ENCODE measurements around the gene MRPL38. TPM values are rescaled to one million over a fixed set of nuclear protein-coding genes. Genes with fewer than 3 reads are reported as not detected.

The MRPL38 gene
- total RNA-seq, 1 donor: 36.6 TPM

DNA sequence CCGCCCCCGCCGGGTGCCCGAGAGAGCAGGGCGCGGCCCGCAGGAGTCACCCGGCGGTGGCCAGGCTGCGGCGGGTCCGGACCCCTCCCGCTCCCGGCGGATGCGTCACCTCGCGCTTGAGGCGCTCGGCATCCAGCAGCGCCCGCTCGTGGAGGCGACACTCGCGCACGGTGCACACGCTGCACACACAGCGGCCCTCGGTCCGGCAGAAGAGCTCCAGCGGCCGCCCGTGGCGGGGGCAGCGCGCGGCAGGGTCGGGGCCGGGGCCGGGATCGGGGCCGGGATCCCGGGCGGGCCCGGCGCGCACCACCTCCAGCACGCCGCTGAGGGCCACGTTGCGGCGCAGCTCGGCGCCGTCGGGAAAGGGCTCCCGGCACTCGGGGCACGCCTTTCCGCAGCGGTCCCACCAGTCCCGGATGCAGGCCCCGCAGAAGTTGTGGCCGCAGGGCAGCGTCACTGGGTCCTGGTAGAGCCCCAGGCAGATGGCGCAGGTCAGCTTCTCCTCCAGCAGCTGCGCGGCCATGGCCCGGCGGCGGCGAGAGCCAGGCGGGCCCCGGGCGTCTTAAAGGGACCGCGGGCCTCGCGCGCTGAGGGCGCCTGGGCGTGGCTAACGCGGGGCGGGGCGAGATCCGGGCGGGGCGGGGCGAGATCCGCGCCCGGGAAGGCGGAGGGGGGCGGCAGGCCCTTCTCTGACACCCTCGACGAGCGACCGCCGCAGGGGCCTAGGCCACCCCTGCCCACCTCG lies 8.1 kb downstream of the MRPL38 start, which contains the start of gene TRIM65:
TRIM65 (minus strand) TSS at position 537 of the 745 bp plus-strand sequence; CDS start at position 523, 14 bp downstream.
- Histone ChIP-seq H3K27ac (ENCODE audit: low read depth, low read length) (no peak within 1 kb of the TSS), H3K4me1 (ENCODE audit: insufficient read depth, low read length) (peaks cover 6% of the 10 kb centered on the region), H3K9me3 (ENCODE audit: low read depth, low read length) (no peaks in the 10 kb centered on the region), H3K36me3 (ENCODE audit: insufficient read depth, low read length) (peaks cover 37% of the 10 kb centered on the region), H3K79me2 (ENCODE audit: insufficient read depth, low read length) (peaks cover 19% of the 10 kb centered on the region), H2AFZ (ENCODE audit: low read length) (peak within 1 kb of the TSS; percentile 78), H3K4me2 (ENCODE audit: insufficient read depth, low read length) (peak within 1 kb of the TSS; percentile 83), H3K27me3 (ENCODE audit: insufficient read depth, low read length) (no peaks in the 10 kb centered on the region), H4K20me1 (ENCODE audit: insufficient read depth, low read length) (peaks cover 7% of the 10 kb centered on the region), H3K4me3 (ENCODE audit: insufficient read depth, low read length) (peak within 1 kb of the TSS; percentile 82)
- peak; percentile 99 for DNase-seq (ENCODE audit: insufficient read length, low spot score, missing footprints)
- peak; percentile 24 for TF ChIP-seq CTCF (IDR thresholded peaks at IDR 0.05; ENCODE audit: extremely low read depth, low read depth, low read length)

DNA sequence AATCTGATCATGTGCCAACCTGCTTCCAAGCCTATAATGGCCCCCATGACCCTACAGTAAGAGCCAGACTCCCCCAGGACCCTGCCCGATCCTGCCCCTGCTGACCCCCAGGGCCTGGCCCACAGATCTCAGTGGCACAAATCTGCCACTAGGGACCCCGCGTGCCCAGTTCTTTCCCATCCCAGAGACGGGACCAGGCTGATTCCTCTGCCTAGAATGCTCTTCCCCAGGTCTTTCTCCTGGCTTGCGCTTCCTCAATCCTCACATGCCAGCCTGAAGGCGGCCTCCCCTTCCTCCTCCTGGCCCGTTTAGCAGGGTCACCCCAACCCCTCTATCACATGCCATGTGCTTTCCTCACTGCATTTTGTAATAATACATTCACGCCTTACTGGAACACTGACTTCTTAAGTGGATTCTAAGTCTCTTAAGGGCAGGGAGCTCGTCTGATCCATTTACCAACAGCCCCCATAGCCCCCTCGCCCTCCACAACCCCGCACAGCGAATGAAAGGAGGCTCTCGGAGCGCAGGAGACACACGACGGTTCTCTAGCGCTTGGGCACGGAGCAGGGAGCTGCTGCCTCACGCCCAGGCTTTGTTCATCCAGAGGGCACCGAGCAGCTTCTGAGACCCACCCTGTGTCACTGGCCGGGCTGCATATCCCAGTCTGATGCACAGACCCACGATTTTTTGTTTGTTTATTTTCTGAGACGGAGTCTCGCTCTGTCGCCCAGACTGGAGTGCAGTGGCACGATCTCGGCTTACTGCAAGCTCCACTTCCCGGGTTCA lies 9.1 kb downstream of the MRPL38 start:
- Histone ChIP-seq H2AFZ (ENCODE audit: low read length) (peak overlapping the region; percentile 52), H3K4me2 (ENCODE audit: insufficient read depth, low read length) (peak overlapping the region; percentile 83), H3K79me2 (ENCODE audit: insufficient read depth, low read length) (peaks cover 19% of the 10 kb centered on the region), H3K27ac (ENCODE audit: low read depth, low read length) (no peak overlapping the region), H4K20me1 (ENCODE audit: insufficient read depth, low read length) (peaks cover 9% of the 10 kb centered on the region), H3K9me3 (ENCODE audit: low read depth, low read length) (no peaks in the 10 kb centered on the region), H3K4me1 (ENCODE audit: insufficient read depth, low read length) (peaks cover 6% of the 10 kb centered on the region), H3K36me3 (ENCODE audit: insufficient read depth, low read length) (peaks cover 37% of the 10 kb centered on the region), H3K4me3 (ENCODE audit: insufficient read depth, low read length) (peak overlapping the region; percentile 82), H3K27me3 (ENCODE audit: insufficient read depth, low read length) (no peaks in the 10 kb centered on the region)
- DNase-seq (ENCODE audit: insufficient read length, low spot score, missing footprints): peak; percentile 95
- peak; percentile 38 for TF ChIP-seq CTCF (IDR thresholded peaks at IDR 0.05; ENCODE audit: extremely low read depth, low read depth, low read length)

GRCh38 chr17:75894049-75894733 lies 10.5 kb downstream of the MRPL38 start:
- TF ChIP-seq CTCF (IDR thresholded peaks at IDR 0.05; ENCODE audit: extremely low read depth, low read depth, low read length): no peak
- Histone ChIP-seq H3K36me3 (ENCODE audit: insufficient read depth, low read length) (peaks cover 35% of the 10 kb centered on the region), H3K9me3 (ENCODE audit: low read depth, low read length) (no peaks in the 10 kb centered on the region), H4K20me1 (ENCODE audit: insufficient read depth, low read length) (peaks cover 9% of the 10 kb centered on the region), H3K4me3 (ENCODE audit: insufficient read depth, low read length) (no peak overlapping the region), H3K27me3 (ENCODE audit: insufficient read depth, low read length) (no peaks in the 10 kb centered on the region), H3K27ac (ENCODE audit: low read depth, low read length) (no peak overlapping the region), H2AFZ (ENCODE audit: low read length) (no peak overlapping the region), H3K4me1 (ENCODE audit: insufficient read depth, low read length) (peaks cover 6% of the 10 kb centered on the region), H3K79me2 (ENCODE audit: insufficient read depth, low read length) (peaks cover 19% of the 10 kb centered on the region), H3K4me2 (ENCODE audit: insufficient read depth, low read length) (no peak overlapping the region)
- peak; percentile 48 for DNase-seq (ENCODE audit: insufficient read length, low spot score, missing footprints)

Data from osteoblast (primary cell).